ENCODE results near the gene GRID2IP.

GRID2IP gene

GRCh38 chr7:6494365-6494764 lies 56.9 kb downstream of the GRID2IP start:
- TF ChIP-seq GATA2 (IDR thresholded peaks at IDR 0.05; ENCODE audit: low read depth, low read length) (no peak), GATA3 (IDR thresholded peaks at IDR 0.05; ENCODE audit: low read depth, low read length) (no peak)

- no peak for TF ChIP-seq GATA2 (IDR thresholded peaks at IDR 0.05; ENCODE audit: low read depth, low read length)
- no peak for TF ChIP-seq GATA3 (IDR thresholded peaks at IDR 0.05; ENCODE audit: low read depth, low read length)
Measured at GRCh38 chr7:6491194-6491593, 60.1 kb downstream of the GRID2IP start.

DNA sequence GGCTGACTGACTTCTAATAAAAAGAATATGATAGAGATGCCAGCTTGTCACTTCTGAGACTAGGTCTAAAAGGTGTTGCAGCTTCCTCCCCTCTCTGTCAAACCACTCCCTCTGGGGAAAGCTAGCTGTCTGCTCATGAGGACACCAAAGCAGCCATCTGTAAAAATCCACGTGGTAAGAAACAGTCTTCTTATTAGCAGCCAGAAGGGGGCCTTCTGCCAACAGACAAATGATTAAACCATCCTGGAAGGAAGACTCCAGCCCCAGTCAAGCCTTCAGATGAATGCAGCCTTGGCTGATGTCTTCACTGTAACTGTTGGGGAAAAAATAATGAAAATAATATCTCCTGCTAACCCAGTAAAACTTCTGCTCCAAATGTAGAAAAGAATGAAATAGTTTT lies 61.6 kb downstream of the GRID2IP start:
- TF ChIP-seq GATA3 (IDR thresholded peaks at IDR 0.05; ENCODE audit: low read depth, low read length), result no peak
- TF ChIP-seq GATA2 (IDR thresholded peaks at IDR 0.05; ENCODE audit: low read depth, low read length), result no peak

- TF ChIP-seq GATA3 (IDR thresholded peaks at IDR 0.05; ENCODE audit: low read depth, low read length) (no peak), GATA2 (IDR thresholded peaks at IDR 0.05; ENCODE audit: low read depth, low read length) (no peak)
Measured at GRCh38 chr7:6487184-6487545, 64.1 kb downstream of the GRID2IP start.

- TF ChIP-seq GATA2 (IDR thresholded peaks at IDR 0.05; ENCODE audit: low read depth, low read length) (no peak), GATA3 (IDR thresholded peaks at IDR 0.05; ENCODE audit: low read depth, low read length) (no peak)
Measured at GRCh38 chr7:6486438-6487183, 64.7 kb downstream of the GRID2IP start.

- TF ChIP-seq GATA3 (IDR thresholded peaks at IDR 0.05; ENCODE audit: low read depth, low read length), result no peak
- no peak for TF ChIP-seq GATA2 (IDR thresholded peaks at IDR 0.05; ENCODE audit: low read depth, low read length)
Measured at GRCh38 chr7:6482743-6483119, 68.5 kb downstream of the GRID2IP start.

DNA sequence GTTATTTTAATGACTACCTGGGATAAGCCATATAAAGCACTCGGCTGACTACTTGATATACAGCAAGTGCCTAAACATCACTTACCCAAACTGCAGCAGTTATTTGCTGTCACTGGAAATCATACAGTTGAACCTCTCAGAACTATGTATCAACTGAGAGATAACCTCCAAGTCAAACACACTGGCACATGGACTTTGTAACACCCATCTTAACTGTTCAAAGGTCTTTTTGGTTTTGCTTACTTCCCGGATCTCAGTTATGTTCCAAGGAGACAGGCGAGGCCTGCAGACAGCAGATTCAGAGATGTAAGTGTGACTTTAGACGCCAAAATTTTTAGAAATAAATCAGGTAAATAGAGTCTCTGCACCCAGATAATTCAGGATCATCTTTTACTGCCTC lies 69.0 kb downstream of the GRID2IP start:
- TF ChIP-seq GATA3 (IDR thresholded peaks at IDR 0.05; ENCODE audit: low read depth, low read length) (no peak), GATA2 (IDR thresholded peaks at IDR 0.05; ENCODE audit: low read depth, low read length) (no peak)

DNA sequence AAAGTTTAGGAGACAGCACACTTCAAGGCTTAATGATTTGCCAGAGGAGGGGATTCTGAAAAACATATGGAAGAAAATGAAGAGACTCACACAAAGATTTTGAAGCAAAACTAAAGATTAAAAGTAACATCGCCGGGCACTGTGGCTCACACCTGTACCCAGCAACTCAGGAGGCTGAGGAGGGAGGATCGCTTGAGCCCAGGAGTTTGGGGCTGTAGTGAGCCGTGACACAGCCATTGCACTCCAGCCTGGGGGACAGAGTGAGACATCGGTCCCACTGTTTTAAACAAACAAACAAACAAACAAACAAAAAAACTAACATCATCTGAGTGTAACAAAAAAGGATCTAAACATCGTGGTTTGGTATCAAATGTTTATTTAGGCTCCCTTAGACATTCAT lies 69.8 kb downstream of the GRID2IP start:
- no peak for TF ChIP-seq GATA2 (IDR thresholded peaks at IDR 0.05; ENCODE audit: low read depth, low read length)
- no peak for TF ChIP-seq GATA3 (IDR thresholded peaks at IDR 0.05; ENCODE audit: low read depth, low read length)

DNA sequence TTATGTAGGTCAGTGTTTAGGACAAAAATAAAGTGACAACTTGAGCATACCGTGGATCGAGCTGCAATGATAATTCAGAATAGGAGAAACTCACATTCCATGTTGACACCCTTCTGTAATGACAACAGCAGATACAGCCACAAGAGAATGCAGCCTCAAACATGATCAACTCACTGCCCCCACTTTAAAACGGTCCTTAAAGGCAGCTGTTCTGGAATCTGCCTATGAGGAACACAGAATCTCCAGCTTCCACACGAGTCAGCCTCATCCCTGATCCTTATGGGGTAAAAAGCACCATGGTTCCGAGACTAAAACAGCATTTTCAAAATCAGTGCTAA lies 71.0 kb downstream of the GRID2IP start:
- no peak for TF ChIP-seq GATA3 (IDR thresholded peaks at IDR 0.05; ENCODE audit: low read depth, low read length)
- TF ChIP-seq GATA2 (IDR thresholded peaks at IDR 0.05; ENCODE audit: low read depth, low read length), result no peak

- no peak for TF ChIP-seq GATA3 (IDR thresholded peaks at IDR 0.05; ENCODE audit: low read depth, low read length)
- no peak for TF ChIP-seq GATA2 (IDR thresholded peaks at IDR 0.05; ENCODE audit: low read depth, low read length)
Measured at GRCh38 chr7:6479067-6479466, 72.2 kb downstream of the GRID2IP start.

DNA sequence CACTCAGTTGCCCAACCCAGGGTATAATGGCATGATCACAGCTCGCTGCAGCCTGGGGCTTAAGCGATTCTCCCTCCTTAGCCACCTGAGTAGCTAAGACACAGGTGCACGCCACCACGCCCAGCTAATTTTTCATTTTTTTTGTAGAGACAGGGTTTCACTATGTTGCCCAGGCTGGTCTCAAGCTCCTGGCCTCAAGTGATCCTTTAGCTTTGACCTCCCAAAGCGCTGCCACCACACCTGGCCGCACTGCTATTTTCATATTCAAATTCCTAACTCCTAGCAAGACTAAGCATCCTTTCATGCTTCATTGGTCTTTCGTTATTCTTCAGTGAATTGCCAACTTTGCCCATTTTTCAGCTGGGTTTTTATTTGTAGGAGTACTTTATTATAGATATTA lies 73.1 kb downstream of the GRID2IP start:
- TF ChIP-seq GATA3 (IDR thresholded peaks at IDR 0.05; ENCODE audit: low read depth, low read length) (no peak), GATA2 (IDR thresholded peaks at IDR 0.05; ENCODE audit: low read depth, low read length) (no peak)

GRCh38 chr7:6477318-6477660 lies 74.0 kb downstream of the GRID2IP start:
- no peak for TF ChIP-seq GATA2 (IDR thresholded peaks at IDR 0.05; ENCODE audit: low read depth, low read length)
- no peak for TF ChIP-seq GATA3 (IDR thresholded peaks at IDR 0.05; ENCODE audit: low read depth, low read length)

DNA sequence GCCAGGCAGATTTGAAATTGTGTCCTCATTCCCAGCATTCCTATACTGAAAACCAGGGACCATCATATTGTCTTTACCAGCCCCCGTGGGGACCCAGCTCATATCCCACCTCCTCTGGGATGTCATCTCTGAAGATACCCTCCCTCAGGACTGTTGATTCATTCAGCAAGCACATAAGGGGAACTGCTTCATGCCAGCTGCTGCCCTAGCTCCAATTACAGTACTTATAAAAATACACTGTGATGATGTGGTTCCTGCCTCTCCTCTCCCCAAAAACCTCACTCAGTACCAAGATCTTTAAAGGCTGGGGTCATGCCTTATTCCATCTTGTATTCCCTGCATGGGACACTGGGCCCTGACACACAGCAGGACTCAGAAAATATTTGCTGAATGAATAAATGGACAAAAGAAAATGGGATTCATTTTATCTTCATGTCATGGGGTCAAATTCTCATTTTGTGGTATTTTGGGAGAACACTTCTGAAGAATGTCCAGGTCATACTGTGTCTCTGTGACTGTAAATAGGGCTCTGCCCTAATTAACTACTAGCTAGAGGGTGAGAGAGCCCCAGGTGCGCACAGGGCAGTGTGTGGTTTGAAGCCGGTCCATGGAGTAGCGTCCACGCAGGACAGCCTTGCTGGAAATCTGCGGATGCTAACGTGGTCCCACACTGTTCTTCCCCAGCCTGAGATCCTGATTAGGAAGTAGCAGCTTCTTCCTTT lies 74.5 kb downstream of the GRID2IP start:
- no peak for TF ChIP-seq GATA2 (IDR thresholded peaks at IDR 0.05; ENCODE audit: low read depth, low read length)
- TF ChIP-seq GATA3 (IDR thresholded peaks at IDR 0.05; ENCODE audit: low read depth, low read length), result no peak

DNA sequence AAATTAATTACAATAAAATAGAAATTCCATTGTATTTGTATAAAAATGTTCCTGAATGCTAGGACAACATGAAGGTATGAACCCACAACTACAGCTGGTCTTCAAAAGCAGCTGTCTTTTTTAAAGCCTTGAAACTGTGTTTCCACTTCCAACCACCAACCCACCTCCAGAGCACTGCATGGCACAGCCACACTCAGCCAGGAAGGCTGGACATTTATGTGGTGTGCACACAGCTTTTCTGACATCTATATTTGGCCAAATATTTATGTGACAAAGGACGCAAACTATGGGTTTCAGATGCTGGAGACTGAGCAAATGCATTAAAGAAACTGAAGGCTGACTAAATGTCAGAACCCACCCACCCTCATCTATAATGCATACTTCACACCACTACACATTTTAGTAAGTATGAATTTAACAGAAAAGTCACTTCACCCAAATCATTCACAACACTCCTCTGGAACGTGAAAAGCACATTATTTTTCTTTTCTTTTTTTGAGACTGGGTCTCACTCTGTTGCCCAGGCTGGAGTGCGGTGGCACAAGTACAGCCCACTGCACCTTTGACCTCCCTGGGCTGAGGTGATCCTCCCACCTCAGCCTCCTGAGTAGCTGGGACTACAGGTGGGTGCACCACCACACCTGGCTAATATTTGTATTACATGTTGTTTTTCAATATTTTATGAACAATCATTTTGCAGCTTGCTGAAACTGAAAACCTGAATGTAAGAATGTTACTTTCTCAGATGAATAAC lies 75.7 kb downstream of the GRID2IP start:
- no peak for TF ChIP-seq GATA3 (IDR thresholded peaks at IDR 0.05; ENCODE audit: low read depth, low read length)
- no peak for TF ChIP-seq GATA2 (IDR thresholded peaks at IDR 0.05; ENCODE audit: low read depth, low read length)

GRCh38 chr7:6465862-6466261 lies 85.4 kb downstream of the GRID2IP start:
- TF ChIP-seq GATA3 (IDR thresholded peaks at IDR 0.05; ENCODE audit: low read depth, low read length), result no peak
- TF ChIP-seq GATA2 (IDR thresholded peaks at IDR 0.05; ENCODE audit: low read depth, low read length), result no peak

All from SH-SY5Y (cell line).